HEK293 (cell line): ENCODE results near the gene C19orf25.

Experiments used
- CTCF ChIA-PET: fragments of 350-600 bp; formaldehyde crosslinking; extraction: SDS; loops from one replicate; lab custom pipeline; 2021; ENCODE audit warnings: antibody characterized with exemption; lab: Yijun Ruan, JAX
- POLR2A ChIA-PET: fragments of 300-600 bp; formaldehyde crosslinking; extraction: SDS; loops from one replicate; lab custom pipeline; 2020; ENCODE audit warnings: antibody characterized with exemption, inconsistent platforms; lab: Yijun Ruan, JAX
- H3K27ac ChIP-seq: fragments of 200-500 bp; sonication (Bioruptor generic); 2 replicates; pipeline ENCODE4 v1.5.1; 2014; ENCODE audit warnings: low read depth, low read length, control low read depth, inconsistent platforms; ENCODE audit errors: extremely low read depth
- H3K36me3 ChIP-seq, 2 experiments: fragments of 200-500 bp in 1 of 2; sonication (Bioruptor generic) in 1 of 2; 1 replicate in 1 of 2; 2 replicates in 1 of 2; pipeline ENCODE4 v1.5.1; 2014 to 2017; ENCODE audit warnings: inconsistent platforms in 2 of 2, low read length in 2 of 2; ENCODE audit not compliant: control insufficient read depth in 2 of 2, insufficient read depth in 1 of 2
- H3K4me1 ChIP-seq: fragments of 200-500 bp; sonication (Bioruptor generic); 2 replicates; pipeline ENCODE4 v1.5.1; 2014; ENCODE audit warnings: mild to moderate bottlenecking, low read length, inconsistent platforms; ENCODE audit not compliant: control insufficient read depth, insufficient read depth
- H3K4me3 ChIP-seq: 2 replicates; pipeline ENCODE4 v1.5.1; 2011; ENCODE audit warnings: low read depth, mild to moderate bottlenecking, control low read depth, low read length, moderate library complexity
- H3K9me3 ChIP-seq: fragments of 200-500 bp; sonication (Bioruptor generic); 2 replicates; pipeline ENCODE4 v1.5.1; 2014; ENCODE audit warnings: low read depth, low read length, inconsistent platforms; ENCODE audit not compliant: control insufficient read depth, insufficient read depth
- KLF9 ChIP-seq: fragments of 450-650 bp; formaldehyde crosslinking; IDR thresholded peaks from 2 replicates; pipeline ENCODE4 v1.5.1; 2016; ENCODE audit warnings: missing biosample characterization, missing genetic modification characterization, low read depth
- PRDM1 ChIP-seq: fragments of 450-650 bp; formaldehyde crosslinking; IDR thresholded peaks from 2 replicates; pipeline ENCODE4; 2016; ENCODE audit warnings: missing biosample characterization, missing genetic modification characterization
- ZNF140 ChIP-seq: fragments of 450-650 bp; formaldehyde crosslinking; IDR thresholded peaks from 2 replicates; pipeline ENCODE4 v1.5.1; 2016; ENCODE audit warnings: missing biosample characterization, missing genetic modification characterization
- ZNF146 ChIP-seq: fragments of 450-650 bp; formaldehyde crosslinking; IDR thresholded peaks from 2 replicates; pipeline ENCODE4 v1.5.1; 2016; ENCODE audit warnings: missing biosample characterization, missing genetic modification characterization
- ZNF16 ChIP-seq: fragments of 450-650 bp; formaldehyde crosslinking; IDR thresholded peaks from 2 replicates; pipeline ENCODE4 v1.5.1; 2016; ENCODE audit warnings: low read depth, missing biosample characterization, missing genetic modification characterization
- ZNF350 ChIP-seq: fragments of 450-650 bp; formaldehyde crosslinking; IDR thresholded peaks from 2 replicates; pipeline ENCODE4 v1.5.0; 2017; ENCODE audit warnings: missing biosample characterization, mild to moderate bottlenecking, missing genetic modification characterization
- ZNF366 ChIP-seq: fragments of 450-650 bp; formaldehyde crosslinking; conservative IDR thresholded peaks from 2 replicates; pipeline ENCODE4 v1.5.1; 2016; ENCODE audit warnings: missing biosample characterization, missing genetic modification characterization
- ZNF391 ChIP-seq: fragments of 450-650 bp; formaldehyde crosslinking; IDR thresholded peaks from 2 replicates; pipeline ENCODE4 v1.5.1; 2016; ENCODE audit warnings: low read depth, missing biosample characterization, missing genetic modification characterization, borderline replicate concordance
- ZNF560 ChIP-seq: fragments of 450-650 bp; formaldehyde crosslinking; IDR thresholded peaks from 2 replicates; pipeline ENCODE4 v1.5.1; 2017; ENCODE audit warnings: missing biosample characterization, missing genetic modification characterization, borderline replicate concordance
- ZNF747 ChIP-seq: fragments of 450-650 bp; formaldehyde crosslinking; IDR thresholded peaks from 2 replicates; pipeline ENCODE4 v1.5.1; 2016; ENCODE audit warnings: missing biosample characterization, missing genetic modification characterization
- ZNF791 ChIP-seq: fragments of 450-650 bp; formaldehyde crosslinking; IDR thresholded peaks from 2 replicates; pipeline ENCODE4 v1.5.1; 2016; ENCODE audit warnings: missing biosample characterization, missing genetic modification characterization
- TF ChIP-seq, protein P1 (sequence below): fragments of 450-650 bp; formaldehyde crosslinking; IDR thresholded peaks from 2 replicates; pipeline ENCODE4 v1.5.1; 2016; ENCODE audit warnings: missing biosample characterization, missing genetic modification characterization, borderline replicate concordance
- TF ChIP-seq, protein P2 (sequence below): fragments of 450-650 bp; formaldehyde crosslinking; IDR thresholded peaks from 2 replicates; pipeline ENCODE4 v1.5.1; 2017; ENCODE audit warnings: missing biosample characterization, missing genetic modification characterization
- TF ChIP-seq, protein P3 (sequence below): fragments of 450-650 bp; formaldehyde crosslinking; IDR thresholded peaks from 2 replicates; pipeline ENCODE4 v1.5.1; 2016; ENCODE audit warnings: missing biosample characterization, missing genetic modification characterization
- TF ChIP-seq, protein P4 (sequence below): fragments of 450-650 bp; formaldehyde crosslinking; IDR thresholded peaks from 2 replicates; pipeline ENCODE4 v1.5.1; 2016; ENCODE audit warnings: missing biosample characterization, missing genetic modification characterization
- TF ChIP-seq, protein P5 (sequence below): fragments of 450-650 bp; formaldehyde crosslinking; IDR thresholded peaks from 2 replicates; pipeline ENCODE4 v1.5.1; 2017; ENCODE audit warnings: missing biosample characterization, missing genetic modification characterization
- TF ChIP-seq, protein P6 (sequence below): fragments of 450-650 bp; formaldehyde crosslinking; conservative IDR thresholded peaks from 2 replicates; pipeline ENCODE4 v1.5.1; 2016; ENCODE audit warnings: low read depth, missing biosample characterization, missing genetic modification characterization

Gene C19orf25

DNA sequence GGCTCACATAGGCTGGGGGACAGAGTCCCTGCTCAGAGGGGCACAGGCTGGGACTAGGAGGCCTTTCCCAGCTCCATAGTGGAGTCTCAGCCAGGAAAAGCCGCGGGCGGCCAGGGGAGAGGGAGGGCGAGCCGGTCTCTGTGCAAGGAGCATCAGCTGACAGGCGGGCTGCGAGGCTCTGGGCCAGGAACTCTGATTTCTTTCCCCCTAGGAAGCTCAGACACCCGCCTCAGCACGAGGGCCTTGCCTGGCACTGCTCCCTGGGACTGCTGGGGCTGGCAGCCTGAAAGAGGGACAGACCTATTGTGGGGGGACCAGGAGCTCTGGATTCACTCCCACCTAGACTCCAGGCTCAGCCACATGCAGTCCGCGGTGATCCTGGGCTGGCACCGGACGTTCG is 42.6 kb upstream of the C19orf25 start:
- no peaks in the 10 kb centered on the region for H3K36me3 ChIP-seq
- POLR2A ChIA-PET = no interaction called here
- TF ChIP-seq, protein P1, sequence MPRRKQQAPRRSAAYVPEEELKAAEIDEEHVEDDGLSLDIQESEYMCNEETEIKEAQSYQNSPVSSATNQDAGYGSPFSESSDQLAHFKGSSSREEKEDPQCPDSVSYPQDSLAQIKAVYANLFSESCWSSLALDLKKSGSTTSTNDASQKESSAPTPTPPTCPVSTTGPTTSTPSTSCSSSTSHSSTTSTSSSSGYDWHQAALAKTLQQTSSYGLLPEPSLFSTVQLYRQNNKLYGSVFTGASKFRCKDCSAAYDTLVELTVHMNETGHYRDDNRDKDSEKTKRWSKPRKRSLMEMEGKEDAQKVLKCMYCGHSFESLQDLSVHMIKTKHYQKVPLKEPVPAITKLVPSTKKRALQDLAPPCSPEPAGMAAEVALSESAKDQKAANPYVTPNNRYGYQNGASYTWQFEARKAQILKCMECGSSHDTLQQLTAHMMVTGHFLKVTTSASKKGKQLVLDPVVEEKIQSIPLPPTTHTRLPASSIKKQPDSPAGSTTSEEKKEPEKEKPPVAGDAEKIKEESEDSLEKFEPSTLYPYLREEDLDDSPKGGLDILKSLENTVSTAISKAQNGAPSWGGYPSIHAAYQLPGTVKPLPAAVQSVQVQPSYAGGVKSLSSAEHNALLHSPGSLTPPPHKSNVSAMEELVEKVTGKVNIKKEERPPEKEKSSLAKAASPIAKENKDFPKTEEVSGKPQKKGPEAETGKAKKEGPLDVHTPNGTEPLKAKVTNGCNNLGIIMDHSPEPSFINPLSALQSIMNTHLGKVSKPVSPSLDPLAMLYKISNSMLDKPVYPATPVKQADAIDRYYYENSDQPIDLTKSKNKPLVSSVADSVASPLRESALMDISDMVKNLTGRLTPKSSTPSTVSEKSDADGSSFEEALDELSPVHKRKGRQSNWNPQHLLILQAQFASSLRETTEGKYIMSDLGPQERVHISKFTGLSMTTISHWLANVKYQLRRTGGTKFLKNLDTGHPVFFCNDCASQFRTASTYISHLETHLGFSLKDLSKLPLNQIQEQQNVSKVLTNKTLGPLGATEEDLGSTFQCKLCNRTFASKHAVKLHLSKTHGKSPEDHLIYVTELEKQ = no peak
- TF ChIP-seq, protein P2, sequence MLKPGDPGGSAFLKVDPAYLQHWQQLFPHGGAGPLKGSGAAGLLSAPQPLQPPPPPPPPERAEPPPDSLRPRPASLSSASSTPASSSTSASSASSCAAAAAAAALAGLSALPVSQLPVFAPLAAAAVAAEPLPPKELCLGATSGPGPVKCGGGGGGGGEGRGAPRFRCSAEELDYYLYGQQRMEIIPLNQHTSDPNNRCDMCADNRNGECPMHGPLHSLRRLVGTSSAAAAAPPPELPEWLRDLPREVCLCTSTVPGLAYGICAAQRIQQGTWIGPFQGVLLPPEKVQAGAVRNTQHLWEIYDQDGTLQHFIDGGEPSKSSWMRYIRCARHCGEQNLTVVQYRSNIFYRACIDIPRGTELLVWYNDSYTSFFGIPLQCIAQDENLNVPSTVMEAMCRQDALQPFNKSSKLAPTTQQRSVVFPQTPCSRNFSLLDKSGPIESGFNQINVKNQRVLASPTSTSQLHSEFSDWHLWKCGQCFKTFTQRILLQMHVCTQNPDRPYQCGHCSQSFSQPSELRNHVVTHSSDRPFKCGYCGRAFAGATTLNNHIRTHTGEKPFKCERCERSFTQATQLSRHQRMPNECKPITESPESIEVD = no peak
- TF ChIP-seq, protein P3, sequence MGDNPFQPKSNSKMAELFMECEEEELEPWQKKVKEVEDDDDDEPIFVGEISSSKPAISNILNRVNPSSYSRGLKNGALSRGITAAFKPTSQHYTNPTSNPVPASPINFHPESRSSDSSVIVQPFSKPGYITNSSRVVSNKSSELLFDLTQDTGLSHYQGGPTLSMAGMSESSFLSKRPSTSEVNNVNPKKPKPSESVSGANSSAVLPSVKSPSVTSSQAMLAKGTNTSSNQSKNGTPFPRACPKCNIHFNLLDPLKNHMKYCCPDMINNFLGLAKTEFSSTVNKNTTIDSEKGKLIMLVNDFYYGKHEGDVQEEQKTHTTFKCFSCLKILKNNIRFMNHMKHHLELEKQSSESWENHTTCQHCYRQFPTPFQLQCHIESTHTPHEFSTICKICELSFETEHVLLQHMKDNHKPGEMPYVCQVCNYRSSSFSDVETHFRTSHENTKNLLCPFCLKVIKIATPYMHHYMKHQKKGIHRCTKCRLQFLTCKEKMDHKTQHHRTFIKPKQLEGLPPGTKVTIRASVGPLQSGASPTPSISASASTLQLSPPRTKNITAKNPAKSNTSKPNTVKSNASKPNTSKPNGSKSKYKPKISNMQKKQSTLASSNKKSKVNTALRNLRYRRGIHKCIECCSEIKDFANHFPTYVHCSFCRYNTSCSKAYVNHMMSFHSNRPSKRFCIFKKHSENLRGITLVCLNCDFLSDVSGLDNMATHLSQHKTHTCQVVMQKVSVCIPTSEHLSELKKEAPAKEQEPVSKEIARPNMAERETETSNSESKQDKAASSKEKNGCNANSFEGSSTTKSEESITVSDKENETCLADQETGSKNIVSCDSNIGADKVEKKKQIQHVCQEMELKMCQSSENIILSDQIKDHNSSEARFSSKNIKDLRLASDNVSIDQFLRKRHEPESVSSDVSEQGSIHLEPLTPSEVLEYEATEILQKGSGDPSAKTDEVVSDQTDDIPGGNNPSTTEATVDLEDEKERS (tag by site-specific recombination) = no peak
- no peak for TF ChIP-seq ZNF140 (tag by site-specific recombination)
- TF ChIP-seq, protein P4, sequence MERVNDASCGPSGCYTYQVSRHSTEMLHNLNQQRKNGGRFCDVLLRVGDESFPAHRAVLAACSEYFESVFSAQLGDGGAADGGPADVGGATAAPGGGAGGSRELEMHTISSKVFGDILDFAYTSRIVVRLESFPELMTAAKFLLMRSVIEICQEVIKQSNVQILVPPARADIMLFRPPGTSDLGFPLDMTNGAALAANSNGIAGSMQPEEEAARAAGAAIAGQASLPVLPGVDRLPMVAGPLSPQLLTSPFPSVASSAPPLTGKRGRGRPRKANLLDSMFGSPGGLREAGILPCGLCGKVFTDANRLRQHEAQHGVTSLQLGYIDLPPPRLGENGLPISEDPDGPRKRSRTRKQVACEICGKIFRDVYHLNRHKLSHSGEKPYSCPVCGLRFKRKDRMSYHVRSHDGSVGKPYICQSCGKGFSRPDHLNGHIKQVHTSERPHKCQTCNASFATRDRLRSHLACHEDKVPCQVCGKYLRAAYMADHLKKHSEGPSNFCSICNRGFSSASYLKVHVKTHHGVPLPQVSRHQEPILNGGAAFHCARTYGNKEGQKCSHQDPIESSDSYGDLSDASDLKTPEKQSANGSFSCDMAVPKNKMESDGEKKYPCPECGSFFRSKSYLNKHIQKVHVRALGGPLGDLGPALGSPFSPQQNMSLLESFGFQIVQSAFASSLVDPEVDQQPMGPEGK (tag by site-specific recombination) = peak; percentile 19; the same call in 1 of the 2 replicates
- no peak for TF ChIP-seq PRDM1 (tag by site-specific recombination)
- TF ChIP-seq, all 188 proteins: peak for 1
- Histone ChIP-seq H3K4me1 (no peaks in the 10 kb centered on the region), H3K9me3 (no peaks in the 10 kb centered on the region), H3K27ac (no peak overlapping the region), H3K4me3 (no peak overlapping the region)
- CTCF ChIA-PET = interaction anchor here (0.6 to 0.8 kb wide), 2 partner anchors 24 to 267 kb away, joined by 3 read pairs; no protein-coding TSS in a partner anchor

DNA sequence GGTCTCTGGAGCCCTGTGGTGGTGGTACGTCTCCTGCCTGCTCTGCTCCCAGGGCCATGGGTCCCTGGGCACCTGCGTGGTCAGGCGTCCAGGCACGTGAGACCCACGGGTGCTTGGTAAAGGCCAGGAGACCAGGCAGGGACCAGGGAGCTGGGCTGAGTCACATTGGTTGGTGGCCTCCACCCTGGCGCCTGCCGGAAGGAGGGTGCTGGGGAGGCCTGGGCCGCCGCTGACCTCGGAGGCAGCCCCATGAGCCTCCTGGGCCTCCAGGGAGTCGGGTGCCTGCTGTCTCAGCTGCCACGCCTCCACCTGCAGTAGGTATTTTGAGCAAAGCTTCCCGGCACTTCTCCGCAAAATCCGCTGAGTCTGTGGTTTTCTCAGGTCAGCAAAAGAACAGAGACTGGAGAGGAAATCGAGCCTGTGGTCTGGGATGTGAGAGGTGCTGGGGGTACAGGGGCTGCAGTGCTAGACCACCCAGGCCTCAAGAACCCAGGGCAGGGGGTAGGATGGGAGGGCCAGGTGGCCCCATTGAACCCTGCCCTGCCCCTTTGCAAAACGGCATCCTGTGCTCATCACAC is 41.3 kb upstream of the C19orf25 start:
- no peaks in the 10 kb centered on the region for H3K4me1 ChIP-seq
- ChIA-PET CTCF (interaction anchor here (1.1 kb wide), 1 partner anchor 16 kb away, joined by 3 read pairs; no protein-coding TSS in a partner anchor), POLR2A (no interaction called here)
- H3K27ac ChIP-seq = no peak overlapping the region
- no peaks in the 10 kb centered on the region for H3K9me3 ChIP-seq
- H3K36me3 ChIP-seq = no peaks in the 10 kb centered on the region
- no peak overlapping the region for H3K4me3 ChIP-seq
- TF ChIP-seq ZNF791 (tag by site-specific recombination) (no peak), KLF9 (tag by site-specific recombination) (no peak), ZNF391 (tag by site-specific recombination) (no peak), ZNF747 (tag by site-specific recombination) (no peak), ZNF350 (tag by site-specific recombination) (no peak), ZNF560 (tag by site-specific recombination) (no peak), ZNF366 (tag by site-specific recombination) (no peak), ZNF146 (tag by site-specific recombination) (no peak), ZNF16 (tag by site-specific recombination) (no peak)
- TF ChIP-seq, protein P5, sequence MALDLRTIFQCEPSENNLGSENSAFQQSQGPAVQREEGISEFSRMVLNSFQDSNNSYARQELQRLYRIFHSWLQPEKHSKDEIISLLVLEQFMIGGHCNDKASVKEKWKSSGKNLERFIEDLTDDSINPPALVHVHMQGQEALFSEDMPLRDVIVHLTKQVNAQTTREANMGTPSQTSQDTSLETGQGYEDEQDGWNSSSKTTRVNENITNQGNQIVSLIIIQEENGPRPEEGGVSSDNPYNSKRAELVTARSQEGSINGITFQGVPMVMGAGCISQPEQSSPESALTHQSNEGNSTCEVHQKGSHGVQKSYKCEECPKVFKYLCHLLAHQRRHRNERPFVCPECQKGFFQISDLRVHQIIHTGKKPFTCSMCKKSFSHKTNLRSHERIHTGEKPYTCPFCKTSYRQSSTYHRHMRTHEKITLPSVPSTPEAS (tag by site-specific recombination) = no peak
- TF ChIP-seq, protein P6, sequence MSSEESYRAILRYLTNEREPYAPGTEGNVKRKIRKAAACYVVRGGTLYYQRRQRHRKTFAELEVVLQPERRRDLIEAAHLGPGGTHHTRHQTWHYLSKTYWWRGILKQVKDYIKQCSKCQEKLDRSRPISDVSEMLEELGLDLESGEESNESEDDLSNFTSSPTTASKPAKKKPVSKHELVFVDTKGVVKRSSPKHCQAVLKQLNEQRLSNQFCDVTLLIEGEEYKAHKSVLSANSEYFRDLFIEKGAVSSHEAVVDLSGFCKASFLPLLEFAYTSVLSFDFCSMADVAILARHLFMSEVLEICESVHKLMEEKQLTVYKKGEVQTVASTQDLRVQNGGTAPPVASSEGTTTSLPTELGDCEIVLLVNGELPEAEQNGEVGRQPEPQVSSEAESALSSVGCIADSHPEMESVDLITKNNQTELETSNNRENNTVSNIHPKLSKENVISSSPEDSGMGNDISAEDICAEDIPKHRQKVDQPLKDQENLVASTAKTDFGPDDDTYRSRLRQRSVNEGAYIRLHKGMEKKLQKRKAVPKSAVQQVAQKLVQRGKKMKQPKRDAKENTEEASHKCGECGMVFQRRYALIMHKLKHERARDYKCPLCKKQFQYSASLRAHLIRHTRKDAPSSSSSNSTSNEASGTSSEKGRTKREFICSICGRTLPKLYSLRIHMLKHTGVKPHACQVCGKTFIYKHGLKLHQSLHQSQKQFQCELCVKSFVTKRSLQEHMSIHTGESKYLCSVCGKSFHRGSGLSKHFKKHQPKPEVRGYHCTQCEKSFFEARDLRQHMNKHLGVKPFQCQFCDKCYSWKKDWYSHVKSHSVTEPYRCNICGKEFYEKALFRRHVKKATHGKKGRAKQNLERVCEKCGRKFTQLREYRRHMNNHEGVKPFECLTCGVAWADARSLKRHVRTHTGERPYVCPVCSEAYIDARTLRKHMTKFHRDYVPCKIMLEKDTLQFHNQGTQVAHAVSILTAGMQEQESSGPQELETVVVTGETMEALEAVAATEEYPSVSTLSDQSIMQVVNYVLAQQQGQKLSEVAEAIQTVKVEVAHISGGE (tag by site-specific recombination) = no peak
